ENCODE measurements around the gene ZACN. TPM values are rescaled to one million over a fixed set of nuclear protein-coding genes. Genes with fewer than 3 reads are reported as not detected.

ZACN gene
- polyA plus RNA-seq, 1 of the 3 experiments (the other 2 are of a cell fraction): not detected

DNA sequence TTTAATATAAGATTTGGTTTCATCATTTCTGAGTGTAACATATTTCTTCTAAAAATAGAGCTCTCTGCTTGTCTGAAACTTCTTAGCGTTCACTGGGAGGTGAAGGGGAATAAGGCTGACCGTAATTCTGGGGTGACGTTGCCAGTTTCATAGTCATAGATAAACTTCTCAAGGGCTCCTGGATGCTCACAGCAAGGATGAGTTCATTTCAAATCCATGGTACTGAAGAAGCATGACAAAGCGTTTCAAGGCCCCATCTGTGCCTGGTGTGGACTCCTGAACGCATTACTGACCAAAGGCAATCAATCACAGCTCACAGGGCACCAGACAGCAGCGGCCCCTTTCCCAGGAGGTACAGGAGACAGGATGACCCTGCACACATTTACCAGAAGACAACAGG, 39.9 kb upstream of the ZACN start:
- peaks cover 11% of the 10 kb centered on the region for H3F3A ChIP-seq (replicated peaks; ENCODE audit: insufficient read depth)
- no peaks in the 10 kb centered on the region for H3K9me2 ChIP-seq
- no peak for DNase-seq
- H3K27ac ChIP-seq (ENCODE audit: low read depth in 2 of 2, low read length in 1 of 2): no peak overlapping the region
- ChIA-PET POLR2A (no interaction called here), CTCF (interaction anchor here (1.2 to 13.5 kb wide), 4 partner anchors 10 to 34 kb away, joined by 3 to 133 read pairs (median 8); no protein-coding TSS in a partner anchor)
- no peak overlapping the region for H3K4me2 ChIP-seq
- WGBS (ENCODE audit: low lambda C conversion rate): 91% methylated on average over 6 of the region's 6 CpGs
- H3K4me3 ChIP-seq (ENCODE audit: low read depth in 2 of 2, low read length in 1 of 2): no peak overlapping the region
- TF ChIP-seq FOSL2 (IDR thresholded peaks at IDR 0.05; ENCODE audit: borderline replicate concordance, low read depth) (no peak), SMC3 (IDR thresholded peaks at IDR 0.05; ENCODE audit: low read depth, low read length) (no peak), RAD21 (IDR thresholded peaks at IDR 0.05; ENCODE audit: low read length) (no peak), GATA2 (CRISPR knock-in tag; IDR thresholded peaks at IDR 0.05) (no peak), RFX5 (IDR thresholded peaks at IDR 0.05; ENCODE audit: low read length) (no peak), NRF1 (IDR thresholded peaks at IDR 0.05; ENCODE audit: low read depth, low read length) (no peak), EZH2phosphoT487 (IDR thresholded peaks at IDR 0.05; ENCODE audit: borderline replicate concordance, low read depth) (no peak), JUND (IDR thresholded peaks at IDR 0.05) (no peak), MAX (IDR thresholded peaks at IDR 0.05; ENCODE audit: low read depth) (no peak), GABPA (IDR thresholded peaks at IDR 0.05; ENCODE audit: low read depth) (no peak), YY1 (IDR thresholded peaks at IDR 0.05; ENCODE audit: low read depth) (no peak), TAF1 (IDR thresholded peaks at IDR 0.05; ENCODE audit: borderline replicate concordance, low read depth, low read length) (no peak), ELF1 (IDR thresholded peaks at IDR 0.05) (no peak), ZBTB33 (IDR thresholded peaks at IDR 0.05; ENCODE audit: borderline replicate concordance, low read depth) (no peak), POLR2AphosphoS5 (IDR thresholded peaks at IDR 0.05; ENCODE audit: low read depth, low read length) (no peak), RCOR1 (IDR thresholded peaks at IDR 0.05; ENCODE audit: low read length) (no peak)
- TF ChIP-seq, protein P1, sequence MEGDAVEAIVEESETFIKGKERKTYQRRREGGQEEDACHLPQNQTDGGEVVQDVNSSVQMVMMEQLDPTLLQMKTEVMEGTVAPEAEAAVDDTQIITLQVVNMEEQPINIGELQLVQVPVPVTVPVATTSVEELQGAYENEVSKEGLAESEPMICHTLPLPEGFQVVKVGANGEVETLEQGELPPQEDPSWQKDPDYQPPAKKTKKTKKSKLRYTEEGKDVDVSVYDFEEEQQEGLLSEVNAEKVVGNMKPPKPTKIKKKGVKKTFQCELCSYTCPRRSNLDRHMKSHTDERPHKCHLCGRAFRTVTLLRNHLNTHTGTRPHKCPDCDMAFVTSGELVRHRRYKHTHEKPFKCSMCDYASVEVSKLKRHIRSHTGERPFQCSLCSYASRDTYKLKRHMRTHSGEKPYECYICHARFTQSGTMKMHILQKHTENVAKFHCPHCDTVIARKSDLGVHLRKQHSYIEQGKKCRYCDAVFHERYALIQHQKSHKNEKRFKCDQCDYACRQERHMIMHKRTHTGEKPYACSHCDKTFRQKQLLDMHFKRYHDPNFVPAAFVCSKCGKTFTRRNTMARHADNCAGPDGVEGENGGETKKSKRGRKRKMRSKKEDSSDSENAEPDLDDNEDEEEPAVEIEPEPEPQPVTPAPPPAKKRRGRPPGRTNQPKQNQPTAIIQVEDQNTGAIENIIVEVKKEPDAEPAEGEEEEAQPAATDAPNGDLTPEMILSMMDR (IDR thresholded peaks at IDR 0.05): no peak
- TF ChIP-seq, protein P2, sequence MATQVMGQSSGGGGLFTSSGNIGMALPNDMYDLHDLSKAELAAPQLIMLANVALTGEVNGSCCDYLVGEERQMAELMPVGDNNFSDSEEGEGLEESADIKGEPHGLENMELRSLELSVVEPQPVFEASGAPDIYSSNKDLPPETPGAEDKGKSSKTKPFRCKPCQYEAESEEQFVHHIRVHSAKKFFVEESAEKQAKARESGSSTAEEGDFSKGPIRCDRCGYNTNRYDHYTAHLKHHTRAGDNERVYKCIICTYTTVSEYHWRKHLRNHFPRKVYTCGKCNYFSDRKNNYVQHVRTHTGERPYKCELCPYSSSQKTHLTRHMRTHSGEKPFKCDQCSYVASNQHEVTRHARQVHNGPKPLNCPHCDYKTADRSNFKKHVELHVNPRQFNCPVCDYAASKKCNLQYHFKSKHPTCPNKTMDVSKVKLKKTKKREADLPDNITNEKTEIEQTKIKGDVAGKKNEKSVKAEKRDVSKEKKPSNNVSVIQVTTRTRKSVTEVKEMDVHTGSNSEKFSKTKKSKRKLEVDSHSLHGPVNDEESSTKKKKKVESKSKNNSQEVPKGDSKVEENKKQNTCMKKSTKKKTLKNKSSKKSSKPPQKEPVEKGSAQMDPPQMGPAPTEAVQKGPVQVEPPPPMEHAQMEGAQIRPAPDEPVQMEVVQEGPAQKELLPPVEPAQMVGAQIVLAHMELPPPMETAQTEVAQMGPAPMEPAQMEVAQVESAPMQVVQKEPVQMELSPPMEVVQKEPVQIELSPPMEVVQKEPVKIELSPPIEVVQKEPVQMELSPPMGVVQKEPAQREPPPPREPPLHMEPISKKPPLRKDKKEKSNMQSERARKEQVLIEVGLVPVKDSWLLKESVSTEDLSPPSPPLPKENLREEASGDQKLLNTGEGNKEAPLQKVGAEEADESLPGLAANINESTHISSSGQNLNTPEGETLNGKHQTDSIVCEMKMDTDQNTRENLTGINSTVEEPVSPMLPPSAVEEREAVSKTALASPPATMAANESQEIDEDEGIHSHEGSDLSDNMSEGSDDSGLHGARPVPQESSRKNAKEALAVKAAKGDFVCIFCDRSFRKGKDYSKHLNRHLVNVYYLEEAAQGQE (IDR thresholded peaks at IDR 0.05; ENCODE audit: low read depth, low read length): no peak
- TF ChIP-seq, protein P3, sequence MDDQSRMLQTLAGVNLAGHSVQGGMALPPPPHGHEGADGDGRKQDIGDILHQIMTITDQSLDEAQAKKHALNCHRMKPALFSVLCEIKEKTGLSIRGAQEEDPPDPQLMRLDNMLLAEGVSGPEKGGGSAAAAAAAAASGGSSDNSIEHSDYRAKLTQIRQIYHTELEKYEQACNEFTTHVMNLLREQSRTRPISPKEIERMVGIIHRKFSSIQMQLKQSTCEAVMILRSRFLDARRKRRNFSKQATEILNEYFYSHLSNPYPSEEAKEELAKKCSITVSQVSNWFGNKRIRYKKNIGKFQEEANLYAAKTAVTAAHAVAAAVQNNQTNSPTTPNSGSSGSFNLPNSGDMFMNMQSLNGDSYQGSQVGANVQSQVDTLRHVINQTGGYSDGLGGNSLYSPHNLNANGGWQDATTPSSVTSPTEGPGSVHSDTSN (IDR thresholded peaks at IDR 0.05): no peak
- no peak overlapping the region for H2AFZ ChIP-seq (ENCODE audit: low read depth)
- H3K9me3 ChIP-seq: no peaks in the 10 kb centered on the region
- H3K4me1 ChIP-seq (ENCODE audit: control insufficient read depth in 1 of 2, insufficient read depth in 2 of 2, low read depth in 1 of 2, low read length in 1 of 2): peaks cover 0 to 12% of the 10 kb centered on the region in 2 experiments; a peak in 1 of 4 replicates
- peaks cover 51 to 60% of the 10 kb centered on the region in 2 experiments for H3K36me3 ChIP-seq (replicated peaks in 1 of 2; ENCODE audit: control insufficient read depth in 1 of 2, insufficient read depth in 2 of 2, low read length in 1 of 2)
- no peak overlapping the region for H3K9ac ChIP-seq
- H4K20me1 ChIP-seq (ENCODE audit: insufficient read depth): no peaks in the 10 kb centered on the region
- no peaks in the 10 kb centered on the region for H3K27me3 ChIP-seq (ENCODE audit: insufficient read depth)
- H3K79me2 ChIP-seq (ENCODE audit: insufficient read depth): no peaks in the 10 kb centered on the region
